Kidney (tissue), 14 donors: Measurements from ENCODE around the gene ARL5C. TPM values are rescaled to one million over a fixed set of nuclear protein-coding genes. Genes with fewer than 3 reads are reported as not detected.

ENCODE experiments used
- DNase-seq, 5 donors: peaks; one replicate each; pipeline ENCODE4 v3.0.0-alpha.2; 2013 to 2020
- FAIRE-seq: peaks from 2 replicates; lab custom pipeline; 2012; peaks lifted over from hg19 to GRCh38; lab: Jason Lieb, UNC
- H3K27ac ChIP-seq, 2 donors: one replicate each; pipeline ENCODE4 v1.7.0; 2013; ENCODE audit warnings: low read depth in 2 of 2, low read length in 2 of 2, inconsistent platforms in 1 of 2
- H3K27me3 ChIP-seq: one replicate; pipeline ENCODE4 v1.7.1; 2013; ENCODE audit warnings: low read length, inconsistent platforms; ENCODE audit not compliant: control insufficient read depth, insufficient read depth
- H3K36me3 ChIP-seq, 3 donors: one replicate each; pipeline versions ENCODE4 v1.7.0 to v1.7.1; 2013; ENCODE audit warnings: low read length in 3 of 3, control low read depth in 1 of 3, inconsistent platforms in 1 of 3; ENCODE audit not compliant: insufficient read depth in 3 of 3, control insufficient read depth in 2 of 3
- H3K4me1 ChIP-seq, 3 donors: one replicate each; pipeline versions ENCODE4 v1.7.0 to v1.7.1; 2013; ENCODE audit warnings: low read length in 3 of 3, inconsistent platforms in 1 of 3, low read depth in 1 of 3; ENCODE audit not compliant: control insufficient read depth in 2 of 3, insufficient read depth in 2 of 3
- H3K4me3 ChIP-seq, 3 donors: one replicate each; pipeline versions ENCODE4 v1.7.0 to v1.8.1; 2013; ENCODE audit warnings: low read length in 3 of 3, control low read depth in 1 of 3, inconsistent platforms in 1 of 3
- H3K9ac ChIP-seq, 3 donors: one replicate each; pipeline versions ENCODE4 v1.7.0 to v1.7.1; 2013; ENCODE audit warnings: low read length in 3 of 3, control low read depth in 1 of 3, inconsistent platforms in 1 of 3
- H3K9me3 ChIP-seq, 3 donors: one replicate each; pipeline versions ENCODE4 v1.7.0 to v1.7.1; 2013; ENCODE audit warnings: low read length in 3 of 3, control low read depth in 1 of 3, inconsistent platforms in 1 of 3; ENCODE audit not compliant: control insufficient read depth in 2 of 3, insufficient read depth in 1 of 3
- CTCF ChIP-seq: IDR thresholded peaks from 3 replicates; pipeline ENCODE4 v1.5.1; 2012; ENCODE audit warnings: mild to moderate bottlenecking, moderate library complexity, borderline replicate concordance; ENCODE audit not compliant: insufficient read depth; ENCODE audit errors: extremely low read depth
- intact Hi-C: fragments of 100-400 bp; cut with DNase I; formaldehyde crosslinking; loops from one replicate; pipeline ENCODE4 v1.11.1; 2022
- polyA plus RNA-seq: library from polyadenylated mRNA; stranded (reverse); fragments of 350-450 nt; fragmentation: Illumina TruSeq; extraction: RNeasy Lipid Tissue Mini Kit (QIAGEN cat#74804); gene quantifications from one replicate; pipeline ENCODE4 v1.2.3, GENCODE V29; 2014; ENCODE audit warnings: low read depth, low replicate concordance; ENCODE audit not compliant: insufficient read depth
- total RNA-seq: library from RNA; stranded (reverse); fragmentation: NEBNext Ultra II Directional; extraction: Animal tissue kit (Norgen Biotek cat#: 25700); gene quantifications from one replicate; pipeline ENCODE4 v1.2.1, GENCODE V29; 2021
- donor health status: control.
- donor health status: control.
- donor health status: control.
- donor health status: control.
- donor health status: control.
- donor health status: DM: yes; HTN: yes; CAD: no.
- donor health status: Normal renal cell carcinoma (clear cell type).

Gene ARL5C
- total and polyA plus RNA-seq, 2 donors from 2014 or later: not detected

GRCh38 chr17:39153599-39154051 is 12.3 kb downstream of the ARL5C start:
- Histone ChIP-seq H3K27me3 (no peaks in the 10 kb centered on the region), H3K4me3 (peak overlapping the region; percentile 86 to 90 (median 90)), H3K9ac (peak overlapping the region; percentile 80 to 83 (median 80)), H3K4me1 (peaks cover 0 to 10% (median 8%) of the 10 kb centered on the region in 3 donors), H3K27ac (peak overlapping the region; percentile 94 to 96), H3K36me3 (no peaks in the 10 kb centered on the region), H3K9me3 (no peaks in the 10 kb centered on the region)
- intact Hi-C loops: loop anchor here (10.0 kb wide), 1 partner anchor 169 kb away; no protein-coding TSS in a partner anchor
- peak; percentile 95 to 98 (median 97) for DNase-seq
- no peak for TF ChIP-seq CTCF
- no peak for FAIRE-seq

DNA sequence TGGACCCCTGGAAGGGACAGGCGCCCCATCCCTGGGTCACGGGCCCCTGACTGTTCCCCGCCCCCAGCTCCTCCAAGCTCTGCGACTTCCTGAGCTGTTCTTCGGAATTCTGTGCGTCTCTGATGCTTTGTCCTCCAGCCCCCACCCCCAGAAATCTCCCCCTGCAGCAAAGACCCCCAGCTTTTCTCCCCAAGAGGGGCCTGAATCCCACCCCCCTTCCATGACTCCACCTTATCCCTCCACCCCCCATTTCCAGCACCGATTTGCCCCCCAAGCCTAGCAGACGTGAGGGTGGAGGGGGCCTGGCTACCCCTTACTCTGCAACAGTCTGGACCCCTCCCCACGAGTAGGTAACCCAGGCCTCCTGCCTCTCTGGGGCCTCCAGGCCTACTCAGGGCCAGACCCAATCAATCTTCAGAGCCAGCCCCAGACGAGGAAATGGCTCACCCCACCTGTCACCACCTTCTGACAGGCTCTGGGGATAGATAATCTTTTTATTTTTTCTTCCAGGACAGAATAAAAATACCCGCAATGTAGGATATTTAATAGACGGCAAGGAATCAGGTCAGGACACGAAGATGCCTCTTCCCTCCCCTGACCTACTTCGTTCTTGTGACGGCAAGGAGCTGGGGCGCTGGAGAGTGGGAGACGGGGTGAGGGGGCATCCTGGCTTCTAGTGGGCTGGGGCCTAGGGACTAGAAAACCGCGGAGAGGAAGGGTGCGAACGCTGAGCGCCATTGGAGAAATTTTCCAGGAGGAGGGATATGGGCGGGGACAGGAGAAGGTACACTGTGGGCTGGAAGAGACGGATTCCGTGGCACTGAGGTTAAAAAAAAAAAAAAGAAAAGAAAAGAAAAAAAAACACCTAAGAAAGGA is 13.8 kb downstream of the ARL5C start:
- intact Hi-C loops: loop anchor here (10.0 kb wide), 1 partner anchor 167 kb away; no protein-coding TSS in a partner anchor
- peak in 2 of 5 donors; percentile 67 to 81 for DNase-seq
- peak overlapping the region in 1 of 3 donors; percentile 83 for H3K9ac ChIP-seq

GRCh38 chr17:39151150-39151942 is 14.6 kb downstream of the ARL5C start, which contains the start of gene PLXDC1:
TSS of gene PLXDC1 (minus strand) at chr17:39151637. CDS start at chr17:39151437, 200 bp downstream.
- Histone ChIP-seq H3K4me1 (peaks cover 0 to 10% (median 8%) of the 10 kb centered on the region in 3 donors), H3K4me3 (peak within 1 kb of the TSS in 2 of 3 donors; percentile 62 to 86), H3K27ac (peak within 1 kb of the TSS in 1 of 2 donors; percentile 96), H3K27me3 (no peaks in the 10 kb centered on the region), H3K9me3 (no peaks in the 10 kb centered on the region), H3K36me3 (no peaks in the 10 kb centered on the region), H3K9ac (peak within 1 kb of the TSS in 1 of 3 donors; percentile 83)
- FAIRE-seq (no peak), DNase-seq (peak in 4 of 5 donors; percentile 34 to 80 (median 55))
- no peak for TF ChIP-seq CTCF
- intact Hi-C loops: loop anchor here (10.0 kb wide), 1 partner anchor 167 kb away; no protein-coding TSS in a partner anchor

More for the DNA sequence above, 13.8 kb downstream of the ARL5C start:
- no peak for TF ChIP-seq CTCF
- no peaks in the 10 kb centered on the region for H3K36me3 ChIP-seq
- no peaks in the 10 kb centered on the region for H3K27me3 ChIP-seq
- no peak for FAIRE-seq
- H3K9me3 ChIP-seq: no peaks in the 10 kb centered on the region
- peak overlapping the region; percentile 62 to 90 (median 86) for H3K4me3 ChIP-seq
- peak overlapping the region; percentile 94 to 96 for H3K27ac ChIP-seq
- peaks cover 0 to 10% (median 8%) of the 10 kb centered on the region in 3 donors for H3K4me1 ChIP-seq
